SK-N-SH (cell line): Measurements from ENCODE around the gene STX18.

Experiments
- ELF1 ChIP-seq: IDR thresholded peaks from 2 replicates; pipeline ENCODE4 v1.4.0; 2012
- EP300 ChIP-seq, 2 experiments: IDR thresholded peaks; 2 replicates each; pipeline versions ENCODE4 v1.4.0 to v1.6.1; 2012; ENCODE audit warnings: borderline replicate concordance in 1 of 2, low read depth in 1 of 2, low read length in 1 of 2
- FOXJ3 ChIP-seq: sonication (generic); formaldehyde crosslinking; IDR thresholded peaks from 2 replicates; pipeline ENCODE4 v1.5.1; 2020; ENCODE audit warnings: mild to moderate bottlenecking, missing genetic modification reagents
- MXI1 ChIP-seq: IDR thresholded peaks from 2 replicates; pipeline ENCODE4 v1.6.1; 2012; ENCODE audit warnings: mild to moderate bottlenecking, low read depth, low read length, improper control_type of control experiment
- POLR2AphosphoS5 ChIP-seq: IDR thresholded peaks from 2 replicates; pipeline ENCODE4 v1.6.1; 2012; ENCODE audit warnings: low read depth, low read length
- RAD21 ChIP-seq: IDR thresholded peaks from 2 replicates; pipeline ENCODE4 v1.6.1; 2012; ENCODE audit warnings: mild to moderate bottlenecking, low read length
- RCOR1 ChIP-seq: fragments of 150-350 bp; IDR thresholded peaks from 2 replicates; pipeline ENCODE4 v1.6.1; 2017; ENCODE audit warnings: antibody characterized with exemption, low read length
- SIN3A ChIP-seq: IDR thresholded peaks from 2 replicates; pipeline ENCODE4 v1.6.1; 2012; ENCODE audit warnings: low read depth, mild to moderate bottlenecking, low read length, moderate library complexity, borderline replicate concordance
- SMC3 ChIP-seq: IDR thresholded peaks from 2 replicates; pipeline ENCODE4 v1.6.1; 2012; ENCODE audit warnings: low read depth, low read length, improper control_type of control experiment
- TCF12 ChIP-seq: IDR thresholded peaks from 2 replicates; pipeline ENCODE4 v1.4.0; 2012
- TF ChIP-seq, protein P1 (sequence below): fragments of 200-600 bp; sonication (generic); IDR thresholded peaks from 2 replicates; pipeline ENCODE4 v1.6.1; 2017; ENCODE audit warnings: antibody characterized with exemption, mild to moderate bottlenecking, moderate library complexity
- TF ChIP-seq, protein P2 (sequence below): IDR thresholded peaks from 2 replicates; pipeline ENCODE4 v1.4.0; 2012; ENCODE audit warnings: low read depth
- TF ChIP-seq, protein P3 (sequence below): IDR thresholded peaks from 2 replicates; pipeline ENCODE4 v1.4.0; 2012; ENCODE audit warnings: low read depth, borderline replicate concordance
- TF ChIP-seq, protein P4 (sequence below): IDR thresholded peaks from 2 replicates; pipeline ENCODE4; 2012

DNA sequence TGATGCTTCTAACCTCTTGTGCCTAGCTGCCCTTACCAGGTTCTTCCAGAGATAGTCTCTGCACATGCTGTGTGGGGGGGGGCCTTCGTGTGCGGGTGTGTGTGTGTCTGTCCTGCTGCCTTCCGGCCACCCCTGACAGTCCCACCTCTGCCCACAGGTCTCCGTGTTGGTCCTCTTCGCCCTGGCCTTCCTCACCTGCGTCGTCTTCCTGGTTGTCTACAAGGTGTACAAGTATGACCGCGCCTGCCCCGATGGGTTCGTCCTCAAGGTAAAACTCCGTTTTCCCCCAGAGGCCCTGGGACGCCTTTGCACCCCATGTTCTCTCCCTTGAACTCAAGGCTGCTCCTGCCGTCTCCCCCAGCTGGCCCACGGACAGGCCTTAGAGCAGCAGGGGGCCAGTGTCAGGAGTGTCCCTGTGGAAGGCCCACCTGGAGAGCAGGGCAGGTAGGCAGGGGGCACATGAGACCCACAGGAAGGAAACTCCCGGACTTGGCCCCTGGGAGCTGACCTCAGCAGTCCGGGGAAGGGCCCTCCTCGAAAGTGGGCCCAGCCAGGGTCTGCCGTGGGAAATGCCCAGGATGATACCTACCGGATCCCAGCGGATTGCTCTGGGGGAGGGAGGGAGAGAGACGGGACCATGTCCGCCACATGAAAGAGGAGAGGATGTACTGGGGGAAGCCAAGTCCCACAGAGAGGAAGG is 132.3 kb downstream of the STX18 start:
- TF ChIP-seq EP300 (IDR thresholded peaks at IDR 0.05; ENCODE audit: borderline replicate concordance in 1 of 2, low read depth in 1 of 2, low read length in 1 of 2) (no peak), SMC3 (no peak), RCOR1 (no peak), SIN3A (no peak), FOXJ3 (CRISPR knock-in tag) (no peak), RAD21 (no peak), ELF1 (no peak), POLR2AphosphoS5 (no peak), MXI1 (no peak), TCF12 (no peak)
- TF ChIP-seq, protein P1, sequence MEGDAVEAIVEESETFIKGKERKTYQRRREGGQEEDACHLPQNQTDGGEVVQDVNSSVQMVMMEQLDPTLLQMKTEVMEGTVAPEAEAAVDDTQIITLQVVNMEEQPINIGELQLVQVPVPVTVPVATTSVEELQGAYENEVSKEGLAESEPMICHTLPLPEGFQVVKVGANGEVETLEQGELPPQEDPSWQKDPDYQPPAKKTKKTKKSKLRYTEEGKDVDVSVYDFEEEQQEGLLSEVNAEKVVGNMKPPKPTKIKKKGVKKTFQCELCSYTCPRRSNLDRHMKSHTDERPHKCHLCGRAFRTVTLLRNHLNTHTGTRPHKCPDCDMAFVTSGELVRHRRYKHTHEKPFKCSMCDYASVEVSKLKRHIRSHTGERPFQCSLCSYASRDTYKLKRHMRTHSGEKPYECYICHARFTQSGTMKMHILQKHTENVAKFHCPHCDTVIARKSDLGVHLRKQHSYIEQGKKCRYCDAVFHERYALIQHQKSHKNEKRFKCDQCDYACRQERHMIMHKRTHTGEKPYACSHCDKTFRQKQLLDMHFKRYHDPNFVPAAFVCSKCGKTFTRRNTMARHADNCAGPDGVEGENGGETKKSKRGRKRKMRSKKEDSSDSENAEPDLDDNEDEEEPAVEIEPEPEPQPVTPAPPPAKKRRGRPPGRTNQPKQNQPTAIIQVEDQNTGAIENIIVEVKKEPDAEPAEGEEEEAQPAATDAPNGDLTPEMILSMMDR: no peak
- TF ChIP-seq, protein P2, sequence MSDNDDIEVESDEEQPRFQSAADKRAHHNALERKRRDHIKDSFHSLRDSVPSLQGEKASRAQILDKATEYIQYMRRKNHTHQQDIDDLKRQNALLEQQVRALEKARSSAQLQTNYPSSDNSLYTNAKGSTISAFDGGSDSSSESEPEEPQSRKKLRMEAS: no peak
- TF ChIP-seq, protein P3, sequence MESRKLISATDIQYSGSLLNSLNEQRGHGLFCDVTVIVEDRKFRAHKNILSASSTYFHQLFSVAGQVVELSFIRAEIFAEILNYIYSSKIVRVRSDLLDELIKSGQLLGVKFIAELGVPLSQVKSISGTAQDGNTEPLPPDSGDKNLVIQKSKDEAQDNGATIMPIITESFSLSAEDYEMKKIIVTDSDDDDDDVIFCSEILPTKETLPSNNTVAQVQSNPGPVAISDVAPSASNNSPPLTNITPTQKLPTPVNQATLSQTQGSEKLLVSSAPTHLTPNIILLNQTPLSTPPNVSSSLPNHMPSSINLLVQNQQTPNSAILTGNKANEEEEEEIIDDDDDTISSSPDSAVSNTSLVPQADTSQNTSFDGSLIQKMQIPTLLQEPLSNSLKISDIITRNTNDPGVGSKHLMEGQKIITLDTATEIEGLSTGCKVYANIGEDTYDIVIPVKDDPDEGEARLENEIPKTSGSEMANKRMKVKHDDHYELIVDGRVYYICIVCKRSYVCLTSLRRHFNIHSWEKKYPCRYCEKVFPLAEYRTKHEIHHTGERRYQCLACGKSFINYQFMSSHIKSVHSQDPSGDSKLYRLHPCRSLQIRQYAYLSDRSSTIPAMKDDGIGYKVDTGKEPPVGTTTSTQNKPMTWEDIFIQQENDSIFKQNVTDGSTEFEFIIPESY: no peak
- TF ChIP-seq, protein P4, sequence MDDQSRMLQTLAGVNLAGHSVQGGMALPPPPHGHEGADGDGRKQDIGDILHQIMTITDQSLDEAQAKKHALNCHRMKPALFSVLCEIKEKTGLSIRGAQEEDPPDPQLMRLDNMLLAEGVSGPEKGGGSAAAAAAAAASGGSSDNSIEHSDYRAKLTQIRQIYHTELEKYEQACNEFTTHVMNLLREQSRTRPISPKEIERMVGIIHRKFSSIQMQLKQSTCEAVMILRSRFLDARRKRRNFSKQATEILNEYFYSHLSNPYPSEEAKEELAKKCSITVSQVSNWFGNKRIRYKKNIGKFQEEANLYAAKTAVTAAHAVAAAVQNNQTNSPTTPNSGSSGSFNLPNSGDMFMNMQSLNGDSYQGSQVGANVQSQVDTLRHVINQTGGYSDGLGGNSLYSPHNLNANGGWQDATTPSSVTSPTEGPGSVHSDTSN: no peak
